GM18870 (cell line): ENCODE data around the gene CTCFL.

Experiments
- ATAC-seq: cut with Tn5 transposase; IDR thresholded peaks from one replicate; pipeline ENCODE4 v1.9.1; 2021; ENCODE audit warnings: moderate library complexity; ENCODE audit not compliant: unreplicated experiment

The CTCFL gene, protein sequence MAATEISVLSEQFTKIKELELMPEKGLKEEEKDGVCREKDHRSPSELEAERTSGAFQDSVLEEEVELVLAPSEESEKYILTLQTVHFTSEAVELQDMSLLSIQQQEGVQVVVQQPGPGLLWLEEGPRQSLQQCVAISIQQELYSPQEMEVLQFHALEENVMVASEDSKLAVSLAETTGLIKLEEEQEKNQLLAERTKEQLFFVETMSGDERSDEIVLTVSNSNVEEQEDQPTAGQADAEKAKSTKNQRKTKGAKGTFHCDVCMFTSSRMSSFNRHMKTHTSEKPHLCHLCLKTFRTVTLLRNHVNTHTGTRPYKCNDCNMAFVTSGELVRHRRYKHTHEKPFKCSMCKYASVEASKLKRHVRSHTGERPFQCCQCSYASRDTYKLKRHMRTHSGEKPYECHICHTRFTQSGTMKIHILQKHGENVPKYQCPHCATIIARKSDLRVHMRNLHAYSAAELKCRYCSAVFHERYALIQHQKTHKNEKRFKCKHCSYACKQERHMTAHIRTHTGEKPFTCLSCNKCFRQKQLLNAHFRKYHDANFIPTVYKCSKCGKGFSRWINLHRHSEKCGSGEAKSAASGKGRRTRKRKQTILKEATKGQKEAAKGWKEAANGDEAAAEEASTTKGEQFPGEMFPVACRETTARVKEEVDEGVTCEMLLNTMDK

DNA sequence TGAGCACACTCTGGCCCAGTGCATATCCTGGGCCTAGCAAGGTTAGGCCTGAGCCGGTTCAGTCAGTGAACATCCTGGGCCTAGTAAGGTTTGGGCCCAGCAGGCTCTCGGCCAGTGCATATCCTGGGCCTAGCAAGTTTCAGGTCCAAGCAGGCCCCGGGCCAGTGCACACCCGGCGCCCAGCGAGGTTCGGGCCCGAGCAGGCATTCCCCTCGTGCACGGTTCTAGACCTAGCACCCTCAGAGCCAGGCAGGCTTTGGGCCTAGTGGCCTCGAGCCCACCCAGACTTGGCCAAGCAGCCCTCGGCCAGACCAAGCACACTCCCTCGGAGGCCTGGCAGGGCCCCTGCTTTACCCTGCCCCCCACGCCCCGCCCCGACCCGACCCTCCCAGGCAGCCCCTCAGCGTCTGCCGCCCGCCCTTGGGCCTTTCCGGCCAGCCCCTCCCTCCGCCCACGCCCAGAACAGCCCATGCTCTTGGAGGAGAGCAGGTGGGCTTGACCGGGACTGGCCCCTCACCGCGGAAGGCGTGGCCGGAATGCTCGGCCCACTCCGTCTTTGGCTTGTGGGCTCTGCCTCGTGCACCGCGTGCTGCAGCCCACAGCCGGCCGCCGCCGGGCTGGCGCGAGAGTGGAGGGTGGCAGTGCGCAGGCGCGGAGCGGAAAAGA lies at the start of gene CTCFL:
Gene CTCFL, minus strand, starts transcription at position 630 of the 666 bp plus-strand sequence. CDS start 935 bp downstream, outside the sequence.
- ATAC-seq = no peak

DNA sequence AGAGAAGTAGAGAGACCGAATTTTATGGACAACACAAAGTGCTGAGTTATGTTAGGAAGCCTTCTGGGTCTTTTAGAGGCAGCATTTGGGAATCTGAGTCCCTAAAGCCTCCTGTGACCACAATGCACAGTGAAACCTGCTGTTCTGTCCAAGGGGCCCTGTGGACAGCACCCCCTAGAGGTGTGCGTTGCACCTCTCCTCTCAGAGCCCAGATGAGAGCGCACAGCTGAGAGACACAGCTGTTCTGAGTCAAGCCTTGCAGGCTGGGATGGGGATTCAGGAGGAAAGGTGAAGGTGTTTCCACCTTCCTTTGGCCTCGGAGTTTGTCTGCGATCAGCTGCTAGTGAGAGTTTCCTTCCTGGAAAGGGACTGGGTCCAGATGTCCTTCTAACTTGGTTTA lies 49.0 kb upstream of the CTCFL start:
- no peak for ATAC-seq

GRCh38 chr20:57573242-57573641 lies 48.3 kb upstream of the CTCFL start:
- no peak for ATAC-seq

DNA sequence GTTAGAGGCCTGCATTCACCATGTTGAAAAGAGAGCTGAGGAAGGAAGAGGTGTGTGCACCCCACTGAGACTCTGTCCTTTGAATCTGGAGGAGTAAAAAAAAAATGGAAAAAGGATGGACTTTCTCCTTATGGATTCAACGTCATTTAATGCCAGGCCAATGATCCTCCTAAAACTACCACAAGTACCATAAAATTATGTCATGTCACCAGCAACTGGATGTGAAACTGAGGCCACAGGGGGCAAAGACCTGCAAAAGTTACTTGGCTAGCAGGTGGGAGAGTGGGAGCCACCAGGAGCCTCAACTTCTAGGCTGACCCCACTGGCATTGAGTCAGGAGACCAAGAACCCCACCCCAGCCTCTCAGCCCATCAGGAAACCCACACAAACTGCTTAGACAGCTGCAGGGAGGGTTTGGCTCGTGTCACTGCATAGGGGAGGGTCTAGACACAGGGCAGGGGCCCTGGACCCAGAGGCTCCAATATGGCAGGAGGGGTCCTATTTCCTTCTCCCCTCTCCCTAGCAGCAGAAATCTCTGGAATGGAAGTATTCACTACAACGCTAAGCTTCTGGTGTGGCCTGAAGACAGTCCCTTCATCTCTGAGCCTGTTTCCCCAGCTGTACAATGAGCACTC lies 47.0 kb upstream of the CTCFL start:
- ATAC-seq = no peak

DNA sequence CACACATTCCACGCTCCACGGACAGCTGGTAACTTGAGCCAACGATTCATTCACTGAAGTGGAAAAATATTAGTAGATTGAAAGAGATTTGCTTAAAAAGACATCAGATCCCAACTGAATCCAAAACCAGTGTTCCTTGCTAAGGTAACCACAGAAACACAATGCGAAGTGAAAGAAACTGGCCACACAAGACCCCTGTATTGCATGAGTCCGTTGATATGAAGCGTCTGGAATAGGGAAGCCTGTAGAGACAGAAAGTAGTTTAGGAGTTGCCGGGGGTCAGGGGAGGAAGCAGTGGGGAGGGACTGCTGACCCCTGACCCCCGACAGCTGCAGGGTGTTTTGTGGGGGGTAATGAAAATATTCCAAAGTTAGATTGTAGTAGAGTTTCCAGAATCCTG lies 46.0 kb upstream of the CTCFL start:
- ATAC-seq = no peak

GRCh38 chr20:57570145-57570850 lies 45.4 kb upstream of the CTCFL start:
- ATAC-seq = no peak

GRCh38 chr20:57568960-57569359 lies 44.0 kb upstream of the CTCFL start:
- ATAC-seq = no peak

DNA sequence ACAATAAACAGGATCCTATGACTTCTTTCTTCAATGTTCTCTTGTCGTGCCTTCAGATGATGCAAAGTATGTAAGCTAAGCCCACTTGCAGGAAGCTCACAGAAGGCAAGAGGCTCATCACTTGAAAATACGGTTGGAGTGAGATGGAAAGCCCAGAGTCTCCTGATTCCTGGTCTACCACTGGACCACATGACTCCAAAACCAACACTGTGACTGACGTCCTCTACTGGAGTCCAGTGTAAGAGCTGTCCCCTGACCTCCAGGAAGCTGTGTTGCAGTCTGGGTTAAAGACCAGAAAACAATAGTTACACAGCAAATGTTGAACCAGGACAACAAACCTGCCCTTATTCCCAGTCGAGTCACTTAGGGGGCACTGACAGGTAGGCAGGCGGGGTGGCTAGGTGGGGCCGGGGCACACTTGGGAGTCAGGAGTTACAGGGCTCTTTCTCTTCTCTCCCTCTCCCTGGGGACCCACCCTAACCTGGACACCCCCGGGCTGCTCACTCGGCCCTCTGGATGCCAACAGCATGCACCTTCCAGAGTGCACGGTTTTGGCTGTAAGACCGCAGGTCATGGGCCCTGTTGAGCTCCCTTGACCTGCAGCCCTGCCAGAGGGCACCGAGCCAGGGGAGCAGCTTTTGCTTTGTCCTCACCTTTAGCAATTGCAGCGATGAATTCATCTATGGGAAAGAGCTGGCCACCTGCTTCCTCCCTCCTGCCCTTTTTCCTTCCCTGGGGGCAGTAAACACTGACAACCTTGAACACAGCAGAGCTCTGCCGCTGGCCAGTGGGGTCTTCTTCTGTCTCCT lies 43.4 kb upstream of the CTCFL start:
- ATAC-seq = no peak

DNA sequence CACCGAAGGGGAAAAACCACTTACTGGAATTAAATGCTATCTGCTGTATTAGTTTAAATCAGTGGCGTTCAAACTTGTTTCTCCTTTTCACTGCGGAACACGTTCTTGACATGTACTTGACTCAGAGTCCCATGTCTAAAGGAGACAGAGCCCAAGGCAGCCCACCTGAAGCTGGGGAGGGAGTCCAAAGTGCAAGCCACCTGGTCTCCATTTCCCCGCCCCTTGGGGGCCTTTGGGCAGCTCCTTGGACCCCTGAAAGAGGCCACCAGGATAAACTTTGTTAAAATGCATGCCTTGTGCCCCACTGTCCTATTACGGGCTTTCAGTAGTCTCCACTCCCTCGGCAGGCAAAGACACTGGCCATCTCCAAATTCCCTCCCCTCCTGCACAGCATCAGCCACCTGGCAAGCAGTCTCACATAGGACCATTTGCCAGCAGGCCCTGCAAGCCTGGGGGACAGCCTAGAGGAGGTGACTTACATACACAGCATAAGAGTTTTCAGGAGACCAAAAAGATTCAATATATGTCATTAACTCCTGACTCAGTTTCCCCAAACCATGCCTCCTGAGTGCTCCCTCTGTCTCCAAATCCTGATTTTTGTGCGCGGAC lies 42.6 kb upstream of the CTCFL start:
- ATAC-seq = no peak

GRCh38 chr20:57566803-57567459 lies 42.0 kb upstream of the CTCFL start:
- ATAC-seq = no peak

DNA sequence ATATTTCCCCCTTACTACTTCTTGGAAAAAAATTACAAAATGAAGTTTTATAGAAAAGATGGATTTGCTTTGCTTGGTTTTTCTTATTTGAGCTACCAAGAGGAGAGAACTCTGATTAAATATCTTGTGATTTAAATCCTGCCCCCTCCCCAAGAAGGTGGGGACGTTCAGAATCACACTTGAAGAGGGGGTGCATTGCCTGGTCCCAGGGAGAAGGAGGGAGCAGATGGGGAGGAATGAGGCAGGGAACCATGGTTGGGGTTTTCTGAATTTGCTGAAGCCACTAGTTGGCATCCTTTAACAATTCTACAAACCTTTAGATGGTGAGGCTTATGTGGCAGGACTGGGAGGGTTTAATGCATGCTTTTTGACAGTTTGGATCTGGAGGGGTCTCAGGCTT lies 41.5 kb upstream of the CTCFL start:
- no peak for ATAC-seq

DNA sequence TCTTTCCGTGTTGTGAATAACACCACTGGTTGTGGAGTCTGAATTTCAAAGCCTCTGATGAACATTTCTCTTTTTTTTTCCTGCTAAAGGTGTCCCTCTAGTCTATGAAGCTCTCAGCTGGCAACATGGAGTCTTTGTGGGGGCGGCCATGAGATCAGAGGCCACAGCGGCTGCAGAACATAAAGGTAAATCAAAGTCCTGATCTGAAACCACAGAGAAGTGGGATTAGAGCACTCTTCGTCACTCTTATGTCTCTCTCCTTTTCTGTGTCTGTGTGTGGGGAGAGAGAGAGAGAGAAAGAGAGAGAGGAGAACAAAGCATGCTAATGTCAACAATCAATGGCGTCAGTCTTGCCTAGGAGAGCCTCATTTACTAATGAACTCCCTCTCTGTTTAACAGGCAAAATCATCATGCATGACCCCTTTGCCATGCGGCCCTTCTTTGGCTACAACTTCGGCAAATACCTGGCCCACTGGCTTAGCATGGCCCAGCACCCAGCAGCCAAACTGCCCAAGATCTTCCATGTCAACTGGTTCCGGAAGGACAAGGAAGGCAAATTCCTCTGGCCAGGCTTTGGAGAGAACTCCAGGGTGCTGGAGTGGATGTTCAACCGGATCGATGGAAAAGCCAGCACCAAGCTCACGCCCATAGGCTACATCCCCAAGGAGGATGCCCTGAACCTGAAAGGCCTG lies 40.2 kb upstream of the CTCFL start:
- no peak for ATAC-seq

- ATAC-seq = no peak
These were observed 39.4 kb upstream of the CTCFL start for GRCh38 chr20:57564180-57564802.

- no peak for ATAC-seq
These were observed 38.6 kb upstream of the CTCFL start for GRCh38 chr20:57563522-57563921.

GRCh38 chr20:57562541-57563465 lies 37.9 kb upstream of the CTCFL start:
- ATAC-seq = no peak

DNA sequence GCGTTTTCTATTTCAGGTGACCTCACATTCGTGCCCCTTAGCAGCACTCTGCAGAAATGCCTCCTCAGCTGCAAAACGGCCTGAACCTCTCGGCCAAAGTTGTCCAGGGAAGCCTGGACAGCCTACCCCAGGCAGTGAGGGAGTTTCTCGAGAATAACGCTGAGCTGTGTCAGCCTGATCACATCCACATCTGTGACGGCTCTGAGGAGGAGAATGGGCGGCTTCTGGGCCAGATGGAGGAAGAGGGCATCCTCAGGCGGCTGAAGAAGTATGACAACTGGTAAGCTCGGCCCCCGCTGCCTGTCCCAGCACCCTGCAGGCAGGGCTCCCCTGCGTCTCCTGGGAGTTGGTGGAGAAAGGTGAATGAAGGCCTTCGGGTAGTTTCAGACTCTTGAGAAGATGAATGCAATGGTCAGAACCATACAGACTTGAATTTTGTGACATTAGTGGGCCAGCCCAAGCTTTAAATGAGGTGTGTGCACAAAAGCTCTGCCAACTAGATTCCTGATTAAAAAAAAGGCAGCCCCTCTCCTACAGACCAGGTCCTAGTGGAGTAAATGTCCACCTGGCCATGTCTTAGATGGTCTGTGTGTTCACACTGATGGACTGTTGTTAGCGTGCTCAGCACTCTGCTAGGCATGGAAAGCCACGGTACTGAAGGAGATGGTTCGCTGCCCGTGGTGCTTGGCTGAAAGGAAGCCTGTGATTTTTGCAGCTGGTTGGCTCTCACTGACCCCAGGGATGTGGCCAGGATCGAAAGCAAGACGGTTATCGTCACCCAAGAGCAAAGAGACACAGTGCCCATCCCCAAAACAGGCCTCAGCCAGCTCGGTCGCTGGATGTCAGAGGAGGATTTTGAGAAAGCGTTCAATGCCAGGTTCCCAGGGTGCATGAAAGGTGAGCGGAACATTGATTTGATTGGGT lies 36.7 kb upstream of the CTCFL start:
- ATAC-seq = no peak
